Ovary (tissue), 9 donors: ENCODE measurements around the gene ZBTB48. TPM values are rescaled to one million over a fixed set of nuclear protein-coding genes. Genes with fewer than 3 reads are reported as not detected.
"Not testable (repeated sequence)": the region's sequence is repeated elsewhere in the genome, so short reads cannot be mapped to it uniquely, and the experiment has no call there.

Source experiments
- DNase-seq, 5 donors: peaks; one replicate each; pipeline ENCODE4 v3.0.0-alpha.2; 2019 to 2020
- H3K27ac ChIP-seq, 2 donors: fragments of 200-600 bp; one replicate each; pipeline versions ENCODE4 v1.5.1 to v1.8.0; 2019 to 2022
- H3K27me3 ChIP-seq: fragments of 200-600 bp; one replicate; pipeline ENCODE4 v1.8.0; 2022
- H3K36me3 ChIP-seq: fragments of 200-600 bp; sonication (generic); one replicate; pipeline ENCODE4 v1.5.1; 2019
- H3K4me1 ChIP-seq: one replicate; pipeline ENCODE4 v1.8.1; 2013; ENCODE audit warnings: mild to moderate bottlenecking, moderate library complexity; ENCODE audit not compliant: insufficient read depth
- H3K4me3 ChIP-seq: fragments of 200-600 bp; sonication (generic); one replicate; pipeline ENCODE4 v1.5.1; 2017
- H3K9me3 ChIP-seq, 2 donors: fragments of 200-600 bp in 1 of 2; sonication (generic) in 1 of 2; one replicate each; pipeline versions ENCODE4 v1.5.1 to v1.8.1; 2013 to 2019; ENCODE audit warnings: mild to moderate bottlenecking in 1 of 2, moderate library complexity in 1 of 2
- CTCF ChIP-seq, 3 donors: fragments of 450-650 bp in 2 of 3; fragments of 200-600 bp in 1 of 3; IDR thresholded peaks; one replicate each; pipeline versions ENCODE4 v1.5.1 to v1.8.0; 2016 to 2022; ENCODE audit warnings: antibody characterized with exemption in 3 of 3, mild to moderate bottlenecking in 1 of 3
- EP300 ChIP-seq: sonication (generic); formaldehyde crosslinking; IDR thresholded peaks from one replicate; pipeline ENCODE4 v1.6.1; 2017; ENCODE audit warnings: antibody characterized with exemption
- POLR2A ChIP-seq: fragments of 450-650 bp; IDR thresholded peaks from one replicate; pipeline ENCODE4 v1.6.1; 2017; ENCODE audit warnings: antibody characterized with exemption, mild to moderate bottlenecking, moderate library complexity
- WGBS, 3 donors: extraction: QIAGEN DNeasy Blood & Tissue Kit in 1 of 3; methylation state at CpG; one replicate each; pipeline versions ENCODE4 v1.1.5 to v1.1.7; 2013 to 2017; 5-methylcytosine and 5-hydroxymethylcytosine counted together
- intact Hi-C, 4 donors: fragments of 100-400 bp; cut with DNase I; formaldehyde crosslinking; loops; one replicate each; pipeline versions ENCODE4 v1.11.0 to v1.15.1; 2022 to 2023
- polyA plus RNA-seq, 2 donors: library from polyadenylated mRNA; stranded (reverse); fragments of 200-250 nt in 1 of 2; fragments of 350-450 nt in 1 of 2; fragmentation: Illumina TruSeq in 1 of 2; extraction: RNeasy Lipid Tissue Mini Kit (QIAGEN cat#74804) in 1 of 2; gene quantifications; one replicate each; pipeline ENCODE4 v1.2.3, GENCODE V29; 2013 to 2014
- total RNA-seq, 7 donors: library from RNA; depleted of rRNA in 2 of 7; stranded (reverse); fragments of >200 nt in 2 of 7; fragmentation: NEBNext Ultra II Directional in 3 of 7; extraction: Animal tissue kit (Norgen Biotek cat#: 25700) in 3 of 7; gene quantifications; one replicate each; pipeline versions ENCODE4 v1.1.0 to v1.2.4, GENCODE V29; 2016 to 2023
- donor health status: DM: no; HTN: no; CAD: no; lungs with moderate emphysema.
- donor health status: DM: no; HTN: no; CAD: no.
- donor health status: Bipolar disorder and iron deficiency.
- donor health status: DM: yes; HTN: yes; CAD: no.
- donor health status: DM: no; HTN: no; CAD: no.
- donor health status: DM: yes; HTN: yes; CAD: no.

The ZBTB48 gene
- total and polyA plus RNA-seq, 9 donors: 8.0 to 42.5 (median 33.7) TPM

DNA sequence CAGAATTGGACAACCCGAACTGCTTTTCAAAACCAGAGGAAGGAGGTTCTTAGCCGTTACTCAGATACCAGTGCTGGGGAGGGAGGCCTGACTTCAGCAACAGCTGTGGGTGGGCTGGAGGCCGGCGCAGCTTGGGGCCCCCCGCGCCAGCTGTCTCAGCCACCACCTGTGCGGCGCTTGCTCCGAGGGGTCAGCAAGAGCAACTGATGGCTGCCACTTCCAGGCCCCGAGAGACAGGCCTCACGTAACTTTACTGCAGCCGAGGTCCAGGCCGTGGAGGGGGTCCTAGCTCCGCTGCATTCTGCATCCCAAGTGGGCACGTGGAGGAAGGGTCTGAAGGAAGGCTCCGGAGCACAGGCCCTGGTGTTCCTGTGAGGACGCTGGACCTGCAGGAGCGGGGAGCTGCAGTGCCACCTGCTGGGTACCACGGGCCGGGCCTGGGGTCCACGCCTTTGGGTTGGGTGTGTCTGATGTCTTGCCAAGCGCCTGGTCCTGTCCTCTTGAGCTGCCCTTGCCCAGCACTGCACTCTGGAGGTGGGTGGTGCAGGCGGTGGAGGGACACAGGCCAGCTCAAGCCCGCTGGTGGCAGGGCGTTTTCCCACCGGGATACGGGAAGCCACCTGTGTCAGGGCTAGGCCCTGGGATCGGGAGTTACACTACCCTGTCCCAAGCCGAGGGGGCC lies 54.7 kb downstream of the ZBTB48 start:
- H3K36me3 ChIP-seq: no peaks in the 10 kb centered on the region
- intact Hi-C loops: loop anchor here in 3 of 4 donors (5.0 to 10.0 kb wide), 3 partner anchors 37 to 80 kb away; partner anchors contain the start of genes NOL9 (in 1 of the 3) and TAS1R1 (in 1 of the 3)
- 57 to 66% (median 62%) methylated on average over 29 of the region's 29 CpGs for WGBS, 3 donors
- no peaks in the 10 kb centered on the region for H3K9me3 ChIP-seq
- DNase-seq: peak; percentile 39 to 70 (median 53)
- no peaks in the 10 kb centered on the region for H3K27me3 ChIP-seq
- H3K27ac ChIP-seq: no peak overlapping the region
- TF ChIP-seq POLR2A (no peak), CTCF (IDR thresholded peaks at IDR 0.05) (no peak), EP300 (no peak)
- no peak overlapping the region for H3K4me3 ChIP-seq
- no peaks in the 10 kb centered on the region for H3K4me1 ChIP-seq

- intact Hi-C loops: loop anchor here in 2 of 4 donors (5.0 to 10.0 kb wide), 2 partner anchors 53 to 81 kb away; partner anchors contain the start of genes NOL9 (in 1 of the 2) and TAS1R1 (in 1 of the 2)
- no peak overlapping the region for H3K4me3 ChIP-seq
- H3K27ac ChIP-seq: no peak overlapping the region
- H3K27me3 ChIP-seq: no peaks in the 10 kb centered on the region
- DNase-seq: no peak
- H3K36me3 ChIP-seq: no peaks in the 10 kb centered on the region
- TF ChIP-seq POLR2A: no peak
- TF ChIP-seq EP300: no peak
- TF ChIP-seq CTCF (IDR thresholded peaks at IDR 0.05): no peak
- H3K9me3 ChIP-seq: no peaks in the 10 kb centered on the region
- 76 to 85% (median 77%) methylated on average over 20 of the region's 20 CpGs for WGBS, 3 donors
- no peaks in the 10 kb centered on the region for H3K4me1 ChIP-seq
These were observed 55.5 kb downstream of the ZBTB48 start for GRCh38 chr1:6635161-6635909.

GRCh38 chr1:6635910-6636760 lies 56.3 kb downstream of the ZBTB48 start:
- no peak for DNase-seq
- Histone ChIP-seq H3K9me3 (no peaks in the 10 kb centered on the region), H3K36me3 (no peaks in the 10 kb centered on the region), H3K27me3 (no peaks in the 10 kb centered on the region), H3K27ac (no peak overlapping the region), H3K4me3 (no peak overlapping the region), H3K4me1 (no peaks in the 10 kb centered on the region)
- TF ChIP-seq POLR2A (no peak), CTCF (IDR thresholded peaks at IDR 0.05) (no peak), EP300 (no peak)
- WGBS, 3 donors: 71 to 77% (median 73%) methylated on average over 16 of the region's 16 CpGs
- intact Hi-C loops: loop anchor here in 2 of 4 donors (5.0 to 10.0 kb wide), 2 partner anchors 54 to 81 kb away; partner anchors contain the start of genes NOL9 (in 1 of the 2) and TAS1R1 (in 1 of the 2)

DNA sequence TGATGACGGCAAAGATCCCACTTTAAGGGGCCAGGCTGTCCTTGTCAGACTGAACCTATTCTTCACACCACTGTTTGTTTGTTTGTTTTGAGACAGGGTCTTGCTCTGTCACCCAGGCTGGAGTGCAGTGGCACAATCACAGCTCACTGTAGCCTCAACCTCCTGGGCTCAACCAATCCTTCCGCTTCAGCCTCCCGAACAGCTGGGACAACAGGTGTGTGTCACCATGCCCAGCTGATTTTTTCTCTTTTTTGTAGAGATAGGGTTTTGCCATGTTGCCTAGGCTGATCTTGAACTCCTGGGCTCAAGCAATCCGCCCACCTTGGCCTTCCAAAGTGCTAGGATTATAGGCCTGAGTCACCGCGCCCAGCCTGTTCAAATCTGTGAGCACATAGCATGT lies 57.0 kb downstream of the ZBTB48 start:
- not testable (repeated sequence) for H3K27me3 ChIP-seq, DNase-seq, H3K9me3 ChIP-seq, H3K36me3 ChIP-seq, H3K4me3 ChIP-seq, H3K4me1 ChIP-seq, H3K27ac ChIP-seq
- intact Hi-C loops: loop anchor here in 2 of 4 donors (5.0 to 10.0 kb wide), 2 partner anchors 54 to 82 kb away; partner anchors contain the start of genes NOL9 (in 1 of the 2) and TAS1R1 (in 1 of the 2)
- 90 to 94% (median 94%) methylated on average over 6 of the region's 6 CpGs for WGBS, 3 donors
